ENCODE results near the gene NFKBIE.

The NFKBIE gene

DNA sequence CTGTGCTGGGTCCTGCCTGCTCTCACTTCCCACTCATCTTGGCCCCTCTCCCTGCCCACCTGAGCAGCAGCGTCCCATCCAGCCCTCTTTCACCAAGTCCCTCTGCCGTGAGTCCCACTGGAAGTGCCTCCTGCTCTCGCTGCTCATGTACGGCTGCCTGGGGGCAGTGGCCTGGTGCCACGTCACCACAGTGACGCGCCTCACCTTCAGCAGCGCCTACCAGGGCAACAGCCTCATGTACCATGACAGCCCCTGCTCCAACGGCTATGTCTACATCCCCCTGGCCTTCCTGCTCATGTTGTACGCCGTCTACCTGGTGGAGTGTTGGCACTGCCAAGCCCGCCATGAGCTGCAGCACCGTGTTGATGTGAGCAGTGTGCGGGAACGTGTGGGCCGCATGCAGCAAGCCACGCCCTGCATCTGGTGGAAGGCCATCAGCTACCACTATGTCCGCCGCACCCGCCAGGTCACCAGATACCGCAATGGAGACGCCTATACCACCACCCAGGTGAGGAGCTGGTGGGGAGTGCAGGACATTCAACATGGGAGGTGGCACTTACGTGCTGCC is 7.7 kb upstream of the NFKBIE start:
- DNase-seq (ENCODE audit: low read depth), result no peak

DNA sequence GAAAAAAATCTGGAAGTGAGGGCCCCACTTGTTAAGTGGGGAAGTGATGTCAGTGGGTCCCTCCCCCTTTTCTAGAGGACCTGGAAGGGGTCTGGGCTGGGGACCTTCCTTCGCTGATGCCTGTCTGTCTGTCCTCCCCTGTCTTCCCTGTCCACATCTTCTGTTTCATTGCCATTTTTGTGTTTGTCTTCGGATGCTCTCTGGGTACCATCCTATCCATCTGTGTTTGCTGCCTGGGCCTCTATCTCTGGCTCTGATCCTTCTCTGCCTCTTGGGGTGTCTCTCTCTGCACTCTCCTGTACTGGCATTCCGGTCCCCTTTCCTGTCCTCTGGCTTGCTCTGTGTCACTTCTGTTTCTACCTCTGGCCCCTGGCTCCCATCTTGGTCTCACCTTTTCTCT is 7.2 kb upstream of the NFKBIE start:
- no peak for DNase-seq (ENCODE audit: low read depth)

DNA sequence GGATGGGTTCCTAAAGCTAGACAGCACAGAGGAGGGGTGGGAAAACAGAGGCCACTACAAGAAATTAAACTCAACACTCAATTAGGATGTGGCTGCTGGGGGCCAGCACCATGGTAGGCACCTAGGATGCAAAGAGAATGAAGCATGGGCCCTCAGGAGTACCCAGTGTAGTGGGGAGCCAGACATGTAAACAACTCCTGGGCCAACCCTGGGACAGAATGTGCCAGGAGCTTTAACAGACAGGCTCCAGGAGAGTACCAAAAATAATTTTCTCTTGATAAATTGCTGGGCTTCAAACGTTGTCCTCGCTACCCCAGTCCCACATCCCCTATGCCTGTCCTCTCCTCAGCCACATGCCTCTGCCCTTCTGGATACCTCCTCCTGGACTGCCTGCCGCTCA is 6.6 kb upstream of the NFKBIE start:
- DNase-seq (ENCODE audit: low read depth), result no peak

DNA sequence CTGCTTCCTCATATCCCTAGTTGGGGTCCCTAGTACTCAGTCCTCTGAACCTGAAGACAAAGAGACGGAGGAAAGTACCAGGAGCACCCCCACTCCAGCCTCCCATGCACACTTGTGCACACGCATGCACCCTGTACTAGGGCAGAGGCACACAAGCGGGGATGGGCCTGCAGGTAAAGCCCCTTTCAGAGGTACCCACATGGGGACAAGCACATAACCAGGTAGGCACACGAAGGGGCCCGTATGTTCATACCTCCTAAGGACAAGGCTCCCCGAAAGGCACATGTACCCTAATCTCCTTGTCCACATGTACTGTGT is 6.0 kb upstream of the NFKBIE start:
- no peak for DNase-seq (ENCODE audit: low read depth)

DNA sequence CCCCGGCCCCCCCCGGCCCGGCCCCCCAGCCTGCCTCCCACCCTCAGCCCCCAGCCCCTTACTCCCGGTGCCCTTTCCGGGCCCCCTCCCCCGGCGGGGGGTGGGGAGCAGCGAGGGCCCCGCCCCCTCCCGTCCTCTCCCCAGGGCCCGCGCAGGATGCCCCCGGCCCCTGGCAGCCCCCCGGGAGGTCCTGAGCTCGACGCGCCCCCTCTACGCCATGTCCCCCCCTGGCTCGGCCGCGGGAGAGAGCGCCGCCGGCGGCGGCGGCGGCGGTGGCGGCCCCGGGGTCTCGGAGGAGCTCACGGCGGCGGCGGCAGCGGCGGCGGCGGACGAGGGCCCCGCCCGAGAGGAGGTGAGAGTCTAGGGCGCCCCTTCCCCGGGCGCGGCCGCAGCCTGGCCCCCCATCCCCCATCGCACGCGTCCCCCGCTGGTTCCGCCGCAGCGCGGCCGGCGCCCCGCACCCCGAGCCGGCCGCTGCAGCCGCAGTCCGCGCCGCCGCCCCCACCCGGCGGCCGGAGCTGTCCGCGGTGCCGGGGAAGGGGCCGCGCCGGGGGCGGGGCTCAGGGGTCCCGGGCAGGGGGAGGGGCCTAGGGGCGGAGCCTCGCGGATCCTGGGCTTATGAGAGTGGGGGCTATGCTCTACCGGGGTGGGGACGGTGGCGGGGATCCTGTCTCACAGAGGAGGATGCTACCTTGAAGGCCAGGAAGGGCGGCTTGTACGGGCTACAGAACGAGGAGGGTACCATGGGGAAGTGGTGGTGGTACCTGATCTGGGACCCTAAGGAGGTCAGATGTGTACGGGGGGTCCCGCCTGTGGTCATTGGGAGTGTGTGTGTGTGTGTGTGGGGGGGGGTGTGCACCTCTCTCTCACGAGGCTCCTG is 5.4 kb upstream of the NFKBIE start:
- DNase-seq (ENCODE audit: low read depth), result no peak

DNA sequence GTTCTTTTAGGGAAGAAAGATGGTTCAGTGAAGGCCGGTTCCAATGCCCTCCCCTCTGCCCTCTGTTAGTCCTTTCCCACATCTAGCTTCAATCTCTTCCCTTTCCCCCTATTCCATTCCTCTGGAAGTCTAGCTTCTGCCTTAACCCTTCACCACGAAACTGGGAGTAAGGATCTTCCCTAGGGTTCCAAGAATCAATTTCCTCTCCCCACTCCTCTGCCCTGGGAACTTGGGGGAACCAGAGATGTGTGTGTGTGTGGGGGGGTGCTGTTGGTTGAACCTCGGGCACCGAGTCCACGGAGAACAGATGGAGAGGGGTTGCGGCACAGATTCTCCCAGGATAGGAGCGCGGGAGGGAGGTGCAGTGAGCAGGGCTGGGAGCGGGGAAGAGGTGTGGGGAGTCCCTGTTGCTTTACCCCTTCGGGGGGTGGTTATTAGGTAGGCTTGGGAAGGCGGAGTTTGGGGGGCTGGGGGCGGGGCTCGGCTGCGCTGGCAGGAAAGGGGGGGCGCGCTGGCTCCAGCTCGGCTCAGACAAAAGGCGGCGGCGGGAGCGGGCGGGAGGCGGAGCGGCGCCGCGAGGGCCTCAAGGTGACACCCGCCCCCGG is 4.7 kb upstream of the NFKBIE start, which contains the start of gene TMEM151B:
Gene TMEM151B, plus strand, starts transcription at position 530 of the 605 bp plus-strand sequence. CDS start 293 bp downstream, outside the sequence.
- no peak for DNase-seq (ENCODE audit: low read depth)

DNA sequence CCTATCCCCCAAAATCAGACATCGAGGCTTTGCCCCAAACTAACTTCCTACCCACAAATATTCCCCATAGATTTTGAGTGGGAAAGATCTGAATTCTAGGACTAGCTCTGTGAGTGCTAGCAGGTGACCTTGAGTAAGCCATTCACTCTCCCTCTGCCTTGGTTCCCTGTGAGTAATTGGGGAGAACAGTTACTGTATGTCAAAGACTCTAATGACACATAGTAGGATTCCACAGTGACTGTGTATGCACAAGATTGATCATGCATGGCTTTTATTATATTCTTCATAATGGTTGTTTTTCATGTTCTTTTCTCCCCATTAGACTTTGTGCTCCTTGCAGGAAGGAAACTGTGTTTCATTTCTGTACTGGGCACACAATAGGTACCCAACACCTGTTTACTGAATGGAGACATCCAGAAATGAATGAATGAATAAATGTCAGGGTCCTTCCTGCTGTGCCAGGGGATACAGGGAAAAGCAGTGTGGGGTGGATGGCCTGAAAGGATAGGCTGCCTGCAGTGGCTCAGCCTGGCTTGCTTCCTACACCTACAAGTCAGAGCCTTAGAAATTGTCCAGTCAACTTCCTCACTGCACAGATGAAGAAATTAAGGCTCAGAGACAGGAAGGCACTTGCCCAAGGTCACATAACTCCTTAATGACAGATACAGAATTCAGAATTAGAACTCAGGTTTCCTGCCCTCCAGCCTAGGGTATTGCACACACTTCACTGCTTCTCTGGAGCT is 4.0 kb upstream of the NFKBIE start:
- no peak for DNase-seq (ENCODE audit: low read depth)

DNA sequence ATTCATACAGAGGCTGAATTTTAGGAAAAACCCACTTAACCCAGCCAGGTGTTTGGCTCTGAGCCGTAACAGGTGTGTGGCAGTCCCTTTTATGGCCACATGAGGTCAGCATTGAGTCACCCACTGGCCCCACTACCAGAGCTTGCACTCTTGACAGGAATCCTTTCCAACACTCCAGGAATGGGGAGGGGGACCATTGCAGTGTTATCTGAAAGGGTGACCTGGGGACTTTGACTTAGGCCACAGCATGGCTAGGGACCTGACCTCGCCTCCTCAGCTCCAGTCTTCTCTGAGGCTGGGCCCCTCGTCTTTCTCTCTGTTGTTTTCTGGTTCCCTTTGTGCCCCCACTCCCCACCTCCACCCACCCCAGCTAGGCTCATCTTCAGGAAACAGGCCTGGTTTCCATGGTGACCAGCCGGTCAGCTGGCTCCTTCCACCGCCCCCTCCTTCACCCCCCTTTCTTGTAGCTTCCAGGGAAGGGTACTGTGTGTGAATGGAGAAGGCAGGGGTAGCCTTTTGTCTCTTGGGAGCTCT is 2.8 kb upstream of the NFKBIE start:
- DNase-seq (ENCODE audit: low read depth), result no peak

DNA sequence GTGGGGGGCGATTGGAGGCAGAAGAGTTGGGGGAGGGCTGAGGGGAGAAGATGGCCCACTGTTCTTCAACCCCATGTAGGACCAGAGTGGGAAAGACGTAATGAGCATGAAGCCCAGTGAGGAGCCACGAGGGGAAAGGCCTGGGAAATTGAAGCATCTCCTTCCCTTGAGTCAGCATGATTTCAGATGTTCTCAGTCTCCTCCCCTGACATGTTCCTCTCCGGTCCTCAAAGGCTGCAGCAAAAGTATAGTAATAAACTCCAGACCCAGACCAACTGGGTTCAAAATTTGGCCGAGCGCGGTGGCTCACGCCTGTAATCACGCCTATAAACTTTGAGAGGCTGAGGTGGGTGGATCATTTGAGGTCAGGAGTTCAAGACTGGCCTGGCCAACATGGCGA is 1.9 kb upstream of the NFKBIE start:
- DNase-seq (ENCODE audit: low read depth), result no peak

DNA sequence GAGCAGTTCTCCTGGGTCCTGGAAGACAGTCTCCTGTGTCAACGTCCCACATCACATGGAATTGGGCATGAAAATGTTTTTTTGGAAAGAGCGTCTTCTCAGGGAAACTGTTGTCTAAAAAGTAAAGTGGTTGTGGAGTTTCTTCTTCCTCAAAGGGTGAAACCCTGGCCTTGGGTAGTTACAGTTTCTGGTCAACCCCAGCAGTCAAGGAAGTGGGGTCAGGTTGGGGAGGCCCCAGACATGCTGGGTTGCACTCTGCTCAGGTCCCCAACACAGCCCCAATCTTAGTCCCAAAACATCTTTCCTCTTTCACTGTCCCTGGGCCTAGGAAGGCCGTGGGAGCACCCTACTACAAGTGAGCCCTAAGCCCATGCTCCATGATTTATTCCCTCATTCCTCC is 996 bp upstream of the NFKBIE start:
- no peak for DNase-seq (ENCODE audit: low read depth)

DNA sequence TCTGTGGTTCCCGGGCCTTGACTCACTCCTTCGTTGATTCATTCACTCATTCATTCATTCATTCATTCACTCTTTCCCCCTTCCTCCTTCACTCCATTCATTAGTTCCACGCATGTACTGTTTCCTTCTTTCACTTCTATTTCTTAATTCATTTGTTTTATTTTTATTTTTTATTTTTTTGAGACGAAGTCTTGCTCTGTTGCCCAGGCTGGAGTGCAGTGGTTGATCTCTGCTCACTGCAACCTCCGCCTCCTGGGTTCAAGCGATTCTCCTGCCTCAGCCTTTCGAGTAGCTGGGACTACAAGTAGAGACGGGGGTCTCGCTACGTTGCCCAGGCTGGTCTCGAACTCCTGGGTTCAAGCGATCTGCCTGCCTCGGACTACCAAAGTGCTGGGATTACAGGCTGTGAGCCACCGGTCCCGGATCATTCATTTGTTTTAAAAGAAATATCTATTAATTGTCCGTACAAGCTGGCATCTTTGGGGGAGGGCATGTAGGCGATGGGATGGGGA is 427 bp upstream of the NFKBIE start:
- DNase-seq (ENCODE audit: low read depth), result no peak

DNA sequence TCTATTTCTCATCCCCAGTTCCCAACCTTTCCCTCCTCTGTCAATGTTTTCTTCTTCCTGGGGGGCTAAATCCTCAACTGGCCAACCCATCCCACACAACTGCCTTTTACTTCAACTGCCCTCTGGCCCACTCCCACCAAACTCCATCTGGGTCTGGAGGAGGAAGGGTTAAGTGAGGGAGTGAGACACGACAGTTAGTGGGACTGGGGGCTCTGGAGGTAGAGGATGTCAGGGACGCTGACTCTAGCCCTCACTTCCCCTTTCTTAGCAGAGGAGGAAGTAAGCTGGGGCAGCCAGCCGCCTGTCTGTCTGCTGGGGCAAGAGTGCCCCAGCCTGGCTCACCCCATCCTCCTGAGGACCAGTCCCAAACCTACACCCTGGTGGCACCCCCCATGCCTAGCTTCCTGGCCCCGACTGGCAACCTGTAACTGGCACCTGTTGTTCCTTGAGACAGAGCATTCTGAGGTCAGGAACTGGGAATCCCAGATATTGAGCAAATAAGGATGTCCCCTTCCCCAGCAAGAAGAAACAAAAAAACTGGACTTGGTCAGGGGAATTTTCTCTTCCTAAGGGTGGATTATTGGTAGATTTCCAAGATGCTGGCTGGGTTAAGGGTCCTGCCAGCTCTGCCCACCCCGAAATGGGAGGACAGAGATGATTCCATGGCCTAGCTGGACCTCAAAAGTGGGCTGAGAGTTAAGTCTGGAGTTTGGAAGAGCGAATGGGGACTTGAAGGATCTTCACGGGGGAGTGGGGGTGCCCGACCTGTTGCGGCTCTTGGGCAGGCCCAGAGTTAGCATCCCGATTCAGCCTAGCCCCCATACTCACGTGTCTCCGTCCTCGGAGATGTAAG is 971 bp downstream of the NFKBIE start:
- DNase-seq (ENCODE audit: low read depth), result no peak

DNA sequence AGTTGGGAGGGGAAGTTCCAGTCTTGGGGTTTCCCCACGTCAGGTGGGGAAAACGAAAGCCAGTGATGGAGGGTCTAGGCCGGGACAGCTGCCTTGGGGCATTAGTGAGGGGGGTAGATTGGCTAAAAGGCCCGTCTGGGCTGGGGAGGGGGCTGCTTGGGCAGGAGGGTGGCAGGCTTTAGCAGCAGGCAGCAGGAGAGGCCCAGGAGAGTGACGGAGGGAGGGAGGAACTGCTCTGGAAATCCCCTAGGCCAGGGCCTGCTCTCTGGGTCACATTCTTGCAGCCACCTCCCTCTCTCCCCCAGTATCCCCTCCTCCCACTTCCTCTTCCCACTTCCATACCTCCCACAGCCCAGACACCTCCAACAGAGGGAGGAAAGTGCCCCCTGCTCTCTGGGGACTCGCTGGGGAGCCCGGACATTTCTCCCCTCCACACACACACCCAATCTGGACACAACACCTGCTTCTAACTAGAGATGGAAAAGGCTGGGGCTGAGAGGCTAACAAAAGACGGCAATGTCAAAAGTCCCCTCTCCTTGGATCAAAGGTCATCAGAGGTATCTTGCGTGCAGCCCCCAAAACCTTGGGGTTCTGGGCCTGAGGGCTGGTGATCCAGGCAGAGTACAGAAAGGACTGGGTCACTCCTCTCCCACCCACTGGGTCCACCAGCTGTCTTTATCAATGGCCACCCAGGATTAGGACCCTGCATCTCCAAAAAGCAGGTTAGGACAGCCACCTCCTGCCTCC is 1.8 kb downstream of the NFKBIE start:
- no peak for DNase-seq (ENCODE audit: low read depth)

DNA sequence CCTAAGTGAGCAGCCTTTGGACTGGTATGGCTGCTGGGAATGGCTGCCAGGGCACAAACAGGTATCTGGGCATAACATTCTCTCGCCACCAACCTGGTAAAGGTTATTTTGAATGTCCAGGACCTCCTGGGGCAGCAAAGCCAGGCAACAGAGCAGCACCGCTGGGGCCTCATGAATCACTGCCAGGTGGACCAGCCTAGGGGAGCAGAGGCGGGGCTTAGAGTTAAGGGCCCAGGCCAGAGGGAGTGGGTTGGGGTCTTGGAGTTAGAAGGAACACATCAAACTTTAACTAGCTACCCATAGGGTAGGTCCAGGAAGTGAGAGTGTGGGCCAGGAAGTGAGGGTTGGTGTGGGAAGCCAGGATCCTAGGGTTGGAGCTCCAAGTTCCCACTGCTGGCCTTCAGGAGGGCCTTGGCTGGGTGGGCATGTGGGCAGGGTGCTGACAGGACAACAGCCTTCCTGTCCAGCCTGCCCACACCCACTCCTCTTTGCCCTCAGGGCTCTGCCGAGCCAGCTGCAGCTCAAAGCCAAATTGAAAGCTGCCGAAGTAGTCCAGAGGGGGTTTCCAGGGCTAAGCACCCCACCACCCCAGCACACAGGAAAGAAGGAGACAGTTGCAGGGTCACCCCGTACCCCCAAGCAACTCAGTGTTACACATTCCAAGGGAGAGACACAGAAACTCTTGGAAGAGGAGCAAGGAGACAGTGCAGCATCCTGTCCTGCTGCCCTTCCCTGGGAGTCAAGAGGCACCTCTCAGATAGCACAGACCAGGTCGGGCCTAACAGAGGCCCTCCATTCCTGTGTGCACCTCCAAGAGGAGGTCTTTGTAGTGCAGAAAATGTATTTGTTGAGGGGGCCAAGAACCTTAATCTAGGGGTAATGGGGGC is 2.6 kb downstream of the NFKBIE start:
- no peak for DNase-seq (ENCODE audit: low read depth)

DNA sequence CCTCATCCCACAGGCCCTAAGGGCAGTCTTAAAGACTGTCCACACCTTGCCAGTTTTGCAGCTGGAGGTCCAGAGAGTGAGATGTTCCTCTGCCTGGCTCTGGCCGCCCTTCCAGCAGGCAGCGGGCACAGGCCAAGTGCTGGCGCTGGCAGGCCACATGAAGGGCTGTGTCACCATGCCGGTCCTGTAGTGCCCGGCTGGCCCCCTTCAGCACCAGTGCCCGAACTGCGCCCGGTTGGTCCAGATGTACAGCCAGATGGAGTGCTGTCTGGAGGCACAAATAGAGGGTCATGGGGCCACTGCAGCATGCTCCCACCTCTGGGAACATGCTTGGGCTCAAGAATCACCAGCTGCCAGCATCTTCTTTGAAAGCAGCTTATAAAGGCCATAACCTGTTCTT is 3.8 kb downstream of the NFKBIE start:
- no peak for DNase-seq (ENCODE audit: low read depth)

DNA sequence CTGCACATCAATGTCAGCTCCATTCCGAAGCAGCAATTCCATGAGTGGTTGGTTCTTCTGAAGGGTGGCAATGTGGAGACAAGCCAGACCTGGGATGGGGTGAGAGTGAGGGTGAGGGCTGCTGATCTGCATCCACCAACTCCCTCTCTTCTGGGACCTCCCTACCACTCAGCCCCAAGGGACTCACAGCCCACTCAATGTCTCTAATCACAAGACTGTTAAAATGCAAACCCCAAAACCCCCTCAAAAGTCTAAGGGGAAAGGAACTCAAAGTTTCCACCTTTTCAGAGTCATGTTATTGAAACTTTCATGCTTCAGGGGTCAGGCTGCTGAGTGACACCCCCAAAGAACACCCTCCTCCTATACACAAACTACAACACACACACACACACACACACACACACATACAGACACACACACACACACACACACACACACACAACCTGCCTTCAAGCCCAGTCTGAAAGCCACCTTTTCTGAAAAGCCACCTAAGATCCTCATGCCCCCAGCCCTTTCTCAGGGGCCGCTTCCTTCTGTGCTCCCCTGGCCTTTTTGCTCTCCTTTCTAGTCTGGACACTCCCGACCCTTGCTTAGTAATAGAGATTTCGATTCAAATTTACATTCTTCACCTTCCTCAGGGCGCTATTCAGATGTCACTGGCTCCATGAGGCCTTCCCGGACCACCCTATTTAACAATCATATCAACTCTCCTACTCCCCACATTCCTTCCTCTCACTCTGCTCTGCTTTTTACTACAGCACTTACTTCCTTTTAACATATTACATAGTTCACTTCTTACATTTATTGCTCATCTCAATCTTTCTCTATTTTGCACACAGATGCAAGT is 4.7 kb downstream of the NFKBIE start:
- DNase-seq (ENCODE audit: low read depth), result no peak

DNA sequence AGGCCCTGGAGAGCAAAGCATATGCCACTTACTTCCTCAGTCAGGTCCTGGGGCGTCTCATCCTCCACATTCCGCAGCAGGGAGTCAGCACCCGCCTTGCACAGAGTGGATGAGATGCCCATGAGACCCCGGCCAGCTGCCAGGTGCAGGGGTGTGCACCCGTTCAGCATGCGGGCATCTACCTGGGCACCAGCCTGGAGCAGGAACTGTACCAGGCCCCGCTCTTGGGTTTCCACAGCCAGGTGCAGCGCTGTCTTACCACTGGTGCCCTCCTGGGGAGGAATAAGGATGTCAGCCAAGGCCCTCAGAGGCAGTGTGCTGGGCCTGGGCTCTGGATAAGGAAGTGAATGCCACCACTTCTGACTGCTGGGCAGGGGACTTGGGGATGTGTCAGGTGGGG is 5.3 kb downstream of the NFKBIE start:
- no peak for DNase-seq (ENCODE audit: low read depth)

DNA sequence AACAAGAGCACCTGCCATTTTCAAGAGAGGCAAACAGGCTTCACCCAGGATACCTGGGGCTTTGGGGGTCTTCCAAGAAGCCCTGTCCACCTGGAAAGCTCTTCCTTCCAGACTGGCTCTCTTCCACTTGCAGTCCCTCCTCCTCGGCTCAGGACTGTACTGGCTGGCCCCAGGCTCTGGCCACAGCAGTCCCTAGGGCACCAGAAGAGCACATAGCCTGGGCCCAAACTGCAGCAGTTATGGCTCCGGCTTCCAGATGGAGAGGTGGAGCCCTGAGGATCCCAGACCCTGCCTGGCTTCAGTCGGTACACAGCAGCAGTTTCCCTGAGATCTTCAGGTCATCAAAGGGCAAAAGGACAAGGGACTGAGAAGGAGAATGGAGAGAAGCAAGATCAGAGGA is 6.4 kb downstream of the NFKBIE start:
- DNase-seq (ENCODE audit: low read depth), result no peak
